ENCODE measurements around the gene PTPN6. TPM values are rescaled to one million over a fixed set of nuclear protein-coding genes. Genes with fewer than 3 reads are reported as not detected.

PTPN6 gene
- polyA plus RNA-seq, 1 experiment: 0.27 TPM

GRCh38 chr12:6959058-6959804 is 8.1 kb downstream of the PTPN6 start:
- H3K4me3 ChIP-seq (ENCODE audit: low read depth, low read length): no peak overlapping the region
- ChIA-PET POLR2A (no interaction called here), CTCF (interaction anchor here (0.6 to 2.6 kb wide), 4 partner anchors 14 to 229 kb away, joined by 3 to 9 read pairs (median 5); no protein-coding TSS in a partner anchor)

GRCh38 chr12:6959805-6960592 is 8.8 kb downstream of the PTPN6 start:
- H3K4me3 ChIP-seq (ENCODE audit: low read depth, low read length): no peak overlapping the region
- ChIA-PET CTCF (interaction anchor here (0.6 to 5.5 kb wide), 9 partner anchors 15 to 229 kb away, joined by 3 to 65 read pairs (median 6); partner anchors contain the start of genes C12orf57, RNU7-1 and SPSB2), POLR2A (no interaction called here)
- H3K36me3 ChIP-seq (ENCODE audit: control insufficient read depth, insufficient read depth, low read length): peaks cover 3% of the 10 kb centered on the region
- TF ChIP-seq, protein P1, sequence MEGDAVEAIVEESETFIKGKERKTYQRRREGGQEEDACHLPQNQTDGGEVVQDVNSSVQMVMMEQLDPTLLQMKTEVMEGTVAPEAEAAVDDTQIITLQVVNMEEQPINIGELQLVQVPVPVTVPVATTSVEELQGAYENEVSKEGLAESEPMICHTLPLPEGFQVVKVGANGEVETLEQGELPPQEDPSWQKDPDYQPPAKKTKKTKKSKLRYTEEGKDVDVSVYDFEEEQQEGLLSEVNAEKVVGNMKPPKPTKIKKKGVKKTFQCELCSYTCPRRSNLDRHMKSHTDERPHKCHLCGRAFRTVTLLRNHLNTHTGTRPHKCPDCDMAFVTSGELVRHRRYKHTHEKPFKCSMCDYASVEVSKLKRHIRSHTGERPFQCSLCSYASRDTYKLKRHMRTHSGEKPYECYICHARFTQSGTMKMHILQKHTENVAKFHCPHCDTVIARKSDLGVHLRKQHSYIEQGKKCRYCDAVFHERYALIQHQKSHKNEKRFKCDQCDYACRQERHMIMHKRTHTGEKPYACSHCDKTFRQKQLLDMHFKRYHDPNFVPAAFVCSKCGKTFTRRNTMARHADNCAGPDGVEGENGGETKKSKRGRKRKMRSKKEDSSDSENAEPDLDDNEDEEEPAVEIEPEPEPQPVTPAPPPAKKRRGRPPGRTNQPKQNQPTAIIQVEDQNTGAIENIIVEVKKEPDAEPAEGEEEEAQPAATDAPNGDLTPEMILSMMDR (IDR thresholded peaks at IDR 0.05; ENCODE audit: insufficient read depth, low read depth, low read length): no peak
- DNase-seq (ENCODE audit: low read depth): no peak
- H3K27me3 ChIP-seq (ENCODE audit: control insufficient read depth, insufficient read depth, low read length): no peaks in the 10 kb centered on the region

More at GRCh38 chr12:6959058-6959804, 8.1 kb downstream of the PTPN6 start:
- TF ChIP-seq, protein P1 (IDR thresholded peaks at IDR 0.05; ENCODE audit: insufficient read depth, low read depth, low read length): no peak
- DNase-seq (ENCODE audit: low read depth): no peak
- H3K27me3 ChIP-seq (ENCODE audit: control insufficient read depth, insufficient read depth, low read length): no peaks in the 10 kb centered on the region
- H3K36me3 ChIP-seq (ENCODE audit: control insufficient read depth, insufficient read depth, low read length): no peaks in the 10 kb centered on the region

DNA sequence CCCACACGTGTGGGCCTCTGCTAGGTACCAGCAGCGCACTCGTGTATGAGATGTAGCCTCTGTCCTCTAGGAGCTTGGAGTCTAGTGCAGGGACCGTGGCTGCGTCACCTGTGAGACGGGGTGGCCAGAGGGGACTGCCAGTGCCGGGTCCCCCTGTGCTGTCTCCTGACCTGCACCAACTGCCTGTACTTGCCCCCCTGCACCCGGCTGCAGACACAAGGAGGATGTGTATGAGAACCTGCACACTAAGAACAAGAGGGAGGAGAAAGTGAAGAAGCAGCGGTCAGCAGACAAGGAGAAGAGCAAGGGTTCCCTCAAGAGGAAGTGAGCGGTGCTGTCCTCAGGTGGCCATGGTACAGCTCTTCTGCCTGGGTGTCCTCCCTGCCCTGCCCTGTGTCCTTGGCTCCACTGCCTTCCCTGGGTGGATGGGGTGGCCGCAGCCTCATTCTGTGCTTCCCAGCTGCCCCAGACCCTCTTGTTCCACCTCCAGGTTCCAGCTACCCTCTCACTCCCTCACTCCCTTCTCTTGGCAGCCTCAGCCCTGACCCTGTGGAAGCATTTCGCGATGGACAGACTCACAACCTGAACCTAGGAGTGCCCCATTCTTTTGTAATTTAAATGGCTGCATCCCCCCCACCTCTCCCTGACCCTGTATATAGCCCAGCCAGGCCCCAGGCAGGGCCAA is 9.6 kb downstream of the PTPN6 start:
- ChIA-PET POLR2A (no interaction called here), CTCF (interaction anchor here (0.9 to 5.5 kb wide), 10 partner anchors 8 to 91 kb away, joined by 3 to 65 read pairs (median 6); partner anchors contain the start of genes C12orf57, PTPN6, RNU7-1 and SPSB2)
- Histone ChIP-seq H3K36me3 (ENCODE audit: control insufficient read depth, insufficient read depth, low read length) (peaks cover 5% of the 10 kb centered on the region), H3K4me3 (ENCODE audit: low read depth, low read length) (no peak overlapping the region), H3K27me3 (ENCODE audit: control insufficient read depth, insufficient read depth, low read length) (no peaks in the 10 kb centered on the region)
- TF ChIP-seq, protein P1 (IDR thresholded peaks at IDR 0.05; ENCODE audit: insufficient read depth, low read depth, low read length): no peak; the same call in 1 of the 2 replicates
- DNase-seq (ENCODE audit: low read depth): no peak

DNA sequence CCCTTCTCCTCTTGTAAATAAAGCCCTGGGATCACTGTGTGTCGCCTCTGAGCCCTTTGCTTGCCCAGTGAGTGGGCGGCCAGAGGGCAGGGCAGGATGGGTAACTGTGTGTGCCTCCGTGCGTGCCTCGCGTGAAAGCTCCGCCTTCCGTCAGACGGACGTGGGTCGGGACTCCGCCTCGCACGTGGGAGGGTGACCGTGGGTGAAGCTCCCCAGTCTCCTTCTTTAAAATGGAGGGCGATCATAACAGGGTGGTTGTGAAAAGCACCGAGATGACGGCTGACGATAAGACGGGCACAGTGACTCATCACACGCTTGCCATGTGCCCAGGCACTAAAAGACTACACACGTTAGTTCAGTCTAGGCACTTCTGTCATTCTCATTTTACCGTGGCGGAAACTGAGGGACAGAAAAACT is 10.1 kb downstream of the PTPN6 start:
- DNase-seq (ENCODE audit: low read depth): no peak
- TF ChIP-seq, protein P1 (IDR thresholded peaks at IDR 0.05; ENCODE audit: insufficient read depth, low read depth, low read length): no peak
- POLR2A ChIA-PET: no interaction called here

More for the DNA sequence above, 10.1 kb downstream of the PTPN6 start:
- Histone ChIP-seq H3K36me3 (ENCODE audit: control insufficient read depth, insufficient read depth, low read length) (peaks cover 9% of the 10 kb centered on the region), H3K27me3 (ENCODE audit: control insufficient read depth, insufficient read depth, low read length) (no peaks in the 10 kb centered on the region), H3K4me3 (ENCODE audit: low read depth, low read length) (no peak overlapping the region)
- CTCF ChIA-PET: interaction anchor here (0.7 to 5.5 kb wide), 15 partner anchors 9 to 92 kb away, joined by 3 to 65 read pairs (median 4); partner anchors contain the start of genes C12orf57, PTPN6, RNU7-1 and SPSB2

All from BJ (cell line).